ENCODE measurements around the gene PITPNM1. TPM values are rescaled to one million over a fixed set of nuclear protein-coding genes. Genes with fewer than 3 reads are reported as not detected.

PITPNM1 gene
- polyA plus RNA-seq, 1 donor from 2014 or later: 25.8 TPM

DNA sequence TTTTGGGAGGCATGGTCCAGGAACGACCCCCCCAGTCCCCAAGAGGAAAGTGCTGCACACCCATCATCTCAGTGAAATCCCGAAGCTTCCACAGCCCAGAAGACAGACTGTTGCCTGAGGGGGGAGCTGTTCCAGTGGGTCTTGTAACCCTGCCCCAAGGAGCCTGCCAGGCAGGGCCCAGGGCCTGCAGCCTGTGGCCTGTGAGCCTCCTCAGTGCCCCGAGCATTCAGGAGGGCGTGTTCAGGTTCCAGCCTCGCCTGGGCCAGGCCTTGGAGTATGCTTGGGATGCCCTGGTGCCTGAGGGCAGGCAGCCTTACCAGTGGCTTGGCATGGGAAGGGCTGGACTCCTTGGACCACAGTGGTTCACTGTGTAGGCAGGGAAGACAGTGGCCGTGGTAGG lies 36.0 kb upstream of the PITPNM1 start:
- no peaks in the 10 kb centered on the region for H4K20me1 ChIP-seq (ENCODE audit: insufficient read depth)
- H3K27me3 ChIP-seq (ENCODE audit: insufficient read depth, low read depth, low read length): no peaks in the 10 kb centered on the region
- H3K4me2 ChIP-seq (ENCODE audit: low read length): no peak overlapping the region
- H3K9me3 ChIP-seq (ENCODE audit: low read length): no peaks in the 10 kb centered on the region
- no peaks in the 10 kb centered on the region for H3K9me2 ChIP-seq (ENCODE audit: insufficient read depth, low read length)
- no peak overlapping the region for H3K4me3 ChIP-seq (ENCODE audit: low read length)
- H3F3A ChIP-seq (ENCODE audit: insufficient read depth, low read length, poor library complexity, severe bottlenecking): no peaks in the 10 kb centered on the region
- no peaks in the 10 kb centered on the region for H3K36me3 ChIP-seq (ENCODE audit: insufficient read depth, low read length)
- no peak overlapping the region for H2AFZ ChIP-seq (ENCODE audit: low read depth, low read length)
- H3K79me2 ChIP-seq (replicated peaks; ENCODE audit: insufficient read depth, low read length): no peaks in the 10 kb centered on the region
- TF ChIP-seq RAD21 (conservative IDR thresholded peaks at IDR 0.05) (no peak), MXI1 (conservative IDR thresholded peaks at IDR 0.05; ENCODE audit: poor library complexity, severe bottlenecking) (no peak), POLR2AphosphoS5 (IDR thresholded peaks at IDR 0.05) (no peak), SMC3 (conservative IDR thresholded peaks at IDR 0.05; ENCODE audit: poor library complexity) (no peak), TAF1 (IDR thresholded peaks at IDR 0.05; ENCODE audit: low read depth) (no peak), EZH2 (IDR thresholded peaks at IDR 0.05; ENCODE audit: borderline replicate concordance, insufficient read depth, low read length, poor library complexity, severe bottlenecking) (no peak), EP300 (conservative IDR thresholded peaks at IDR 0.05; ENCODE audit: poor library complexity, severe bottlenecking) (no peak)
- TF ChIP-seq, protein P1, sequence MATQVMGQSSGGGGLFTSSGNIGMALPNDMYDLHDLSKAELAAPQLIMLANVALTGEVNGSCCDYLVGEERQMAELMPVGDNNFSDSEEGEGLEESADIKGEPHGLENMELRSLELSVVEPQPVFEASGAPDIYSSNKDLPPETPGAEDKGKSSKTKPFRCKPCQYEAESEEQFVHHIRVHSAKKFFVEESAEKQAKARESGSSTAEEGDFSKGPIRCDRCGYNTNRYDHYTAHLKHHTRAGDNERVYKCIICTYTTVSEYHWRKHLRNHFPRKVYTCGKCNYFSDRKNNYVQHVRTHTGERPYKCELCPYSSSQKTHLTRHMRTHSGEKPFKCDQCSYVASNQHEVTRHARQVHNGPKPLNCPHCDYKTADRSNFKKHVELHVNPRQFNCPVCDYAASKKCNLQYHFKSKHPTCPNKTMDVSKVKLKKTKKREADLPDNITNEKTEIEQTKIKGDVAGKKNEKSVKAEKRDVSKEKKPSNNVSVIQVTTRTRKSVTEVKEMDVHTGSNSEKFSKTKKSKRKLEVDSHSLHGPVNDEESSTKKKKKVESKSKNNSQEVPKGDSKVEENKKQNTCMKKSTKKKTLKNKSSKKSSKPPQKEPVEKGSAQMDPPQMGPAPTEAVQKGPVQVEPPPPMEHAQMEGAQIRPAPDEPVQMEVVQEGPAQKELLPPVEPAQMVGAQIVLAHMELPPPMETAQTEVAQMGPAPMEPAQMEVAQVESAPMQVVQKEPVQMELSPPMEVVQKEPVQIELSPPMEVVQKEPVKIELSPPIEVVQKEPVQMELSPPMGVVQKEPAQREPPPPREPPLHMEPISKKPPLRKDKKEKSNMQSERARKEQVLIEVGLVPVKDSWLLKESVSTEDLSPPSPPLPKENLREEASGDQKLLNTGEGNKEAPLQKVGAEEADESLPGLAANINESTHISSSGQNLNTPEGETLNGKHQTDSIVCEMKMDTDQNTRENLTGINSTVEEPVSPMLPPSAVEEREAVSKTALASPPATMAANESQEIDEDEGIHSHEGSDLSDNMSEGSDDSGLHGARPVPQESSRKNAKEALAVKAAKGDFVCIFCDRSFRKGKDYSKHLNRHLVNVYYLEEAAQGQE (IDR thresholded peaks at IDR 0.05; ENCODE audit: borderline replicate concordance): no peak
- H3K9ac ChIP-seq (ENCODE audit: low read length): no peak overlapping the region
- H3K27ac ChIP-seq (ENCODE audit: low read length): no peak overlapping the region

DNA sequence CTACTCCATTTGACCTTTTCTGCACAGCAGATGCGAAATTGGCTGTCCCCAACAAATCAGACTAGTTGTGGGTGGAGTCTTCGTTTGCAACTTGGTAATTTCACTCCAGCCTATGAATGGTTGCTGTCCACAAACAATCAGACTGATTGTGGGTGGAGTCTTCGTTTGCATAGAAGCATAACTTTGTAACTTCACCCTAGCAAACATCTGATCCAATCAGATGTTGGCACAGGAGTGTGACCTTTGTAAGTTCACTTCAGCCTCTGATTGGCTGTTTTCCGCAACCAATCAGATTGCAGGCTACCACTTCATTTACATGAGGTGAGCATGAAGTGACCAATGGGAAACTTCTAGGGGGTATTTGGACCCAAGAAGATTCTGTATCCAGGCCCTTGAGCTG lies 34.4 kb upstream of the PITPNM1 start:
- Histone ChIP-seq H3K9ac (ENCODE audit: low read length) (no peak overlapping the region), H3K4me2 (ENCODE audit: low read length) (no peak overlapping the region), H3K36me3 (ENCODE audit: insufficient read depth, low read length) (no peaks in the 10 kb centered on the region), H3K9me2 (ENCODE audit: insufficient read depth, low read length) (no peaks in the 10 kb centered on the region), H3K9me3 (ENCODE audit: low read length) (no peaks in the 10 kb centered on the region), H3K4me3 (ENCODE audit: low read length) (no peak overlapping the region), H4K20me1 (ENCODE audit: insufficient read depth) (no peaks in the 10 kb centered on the region), H2AFZ (ENCODE audit: low read depth, low read length) (no peak overlapping the region), H3K27me3 (ENCODE audit: insufficient read depth, low read depth, low read length) (no peaks in the 10 kb centered on the region), H3K27ac (ENCODE audit: low read length) (no peak overlapping the region), H3K79me2 (replicated peaks; ENCODE audit: insufficient read depth, low read length) (no peaks in the 10 kb centered on the region), H3F3A (ENCODE audit: insufficient read depth, low read length, poor library complexity, severe bottlenecking) (no peaks in the 10 kb centered on the region)
- no peak for TF ChIP-seq CTCF (IDR thresholded peaks at IDR 0.05; ENCODE audit: poor library complexity, severe bottlenecking)
- no peak for TF ChIP-seq POLR2AphosphoS5 (IDR thresholded peaks at IDR 0.05)
- no peak for TF ChIP-seq RAD21 (conservative IDR thresholded peaks at IDR 0.05)
- no peak for TF ChIP-seq TAF1 (IDR thresholded peaks at IDR 0.05; ENCODE audit: low read depth)
- no peak for TF ChIP-seq EP300 (conservative IDR thresholded peaks at IDR 0.05; ENCODE audit: poor library complexity, severe bottlenecking)
- no peak for TF ChIP-seq MXI1 (conservative IDR thresholded peaks at IDR 0.05; ENCODE audit: poor library complexity, severe bottlenecking)
- no peak for TF ChIP-seq SMC3 (conservative IDR thresholded peaks at IDR 0.05; ENCODE audit: poor library complexity)
- TF ChIP-seq EZH2 (IDR thresholded peaks at IDR 0.05; ENCODE audit: borderline replicate concordance, insufficient read depth, low read length, poor library complexity, severe bottlenecking): no peak
- TF ChIP-seq, protein P1 (IDR thresholded peaks at IDR 0.05; ENCODE audit: borderline replicate concordance): no peak
